NCI-H1930 (cell line): ENCODE measurements around the gene P3H2.
"Not testable (repeated sequence)": the region's sequence is repeated elsewhere in the genome, so short reads cannot be mapped to it uniquely, and the experiment has no call there.

ENCODE experiments used
- DNase-seq, 2 experiments: peaks; one replicate each; lab custom pipeline; 2025; lab: John Stamatoyannopoulos, UW

The P3H2 gene

GRCh38 chr3:189982321-189982945, 138.3 kb downstream of the P3H2 start:
- DNase-seq: no peak

DNA sequence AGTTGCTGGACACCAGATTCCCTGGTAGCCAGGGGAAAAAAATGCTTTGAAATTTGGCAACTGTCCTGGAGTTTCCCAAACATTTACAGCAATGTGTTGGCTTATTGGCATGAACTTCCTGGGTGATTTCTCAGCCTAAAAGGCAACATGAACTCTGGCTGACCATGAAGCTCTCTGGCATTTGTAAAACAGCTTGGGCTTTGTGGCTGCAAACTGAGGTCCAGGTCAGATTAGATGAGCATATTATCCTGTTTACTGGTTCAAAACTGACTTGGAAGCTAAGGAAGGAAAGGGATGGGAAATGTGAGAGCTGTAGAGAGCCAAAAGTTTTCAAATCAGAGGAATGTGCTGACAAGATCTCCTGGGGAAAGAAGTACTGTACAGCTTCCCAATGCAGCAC, 139.0 kb downstream of the P3H2 start:
- no peak for DNase-seq

GRCh38 chr3:189978753-189979152, 141.9 kb downstream of the P3H2 start:
- no peak for DNase-seq

DNA sequence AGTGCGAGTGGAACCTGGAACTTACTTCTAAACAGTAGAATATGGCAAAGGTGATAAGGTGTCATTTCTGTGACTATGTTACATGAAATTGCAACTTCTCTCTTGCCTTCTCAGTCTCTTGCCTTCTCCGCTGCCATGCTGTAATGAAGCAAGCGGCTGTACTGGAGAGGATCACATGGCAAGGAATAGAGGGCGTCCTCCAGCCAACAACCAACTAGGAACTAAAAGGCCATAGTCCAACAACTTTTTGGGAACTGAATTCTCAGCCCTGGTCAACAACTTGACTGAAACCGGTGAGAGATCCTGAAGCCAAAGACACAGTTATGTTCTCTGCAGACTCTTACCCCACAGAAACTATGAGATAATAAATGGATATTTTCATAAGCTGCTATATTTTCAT, 143.5 kb downstream of the P3H2 start:
- no peak for DNase-seq

- no peak for DNase-seq
Measured at GRCh38 chr3:189975391-189975990, 145.2 kb downstream of the P3H2 start.

DNA sequence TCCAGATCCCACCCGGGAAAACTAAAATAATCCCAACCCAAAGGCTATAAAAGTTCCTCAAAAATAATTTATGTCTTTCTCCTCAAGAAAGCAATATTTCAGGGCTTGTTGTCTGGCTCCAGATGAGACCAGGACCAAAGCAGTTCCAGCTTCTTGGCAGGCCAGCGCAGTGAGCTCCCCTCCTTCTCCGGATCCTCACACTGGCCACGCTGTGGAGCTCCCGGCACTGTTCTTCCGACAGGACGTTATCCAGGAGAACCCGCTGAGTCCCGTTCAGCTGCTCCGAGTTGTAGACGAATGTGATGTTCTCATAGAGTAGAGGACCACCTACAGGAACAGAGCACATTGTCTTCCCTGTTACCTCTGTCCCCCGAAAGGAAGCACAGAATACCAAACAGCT, 146.3 kb downstream of the P3H2 start:
- no peak for DNase-seq

DNA sequence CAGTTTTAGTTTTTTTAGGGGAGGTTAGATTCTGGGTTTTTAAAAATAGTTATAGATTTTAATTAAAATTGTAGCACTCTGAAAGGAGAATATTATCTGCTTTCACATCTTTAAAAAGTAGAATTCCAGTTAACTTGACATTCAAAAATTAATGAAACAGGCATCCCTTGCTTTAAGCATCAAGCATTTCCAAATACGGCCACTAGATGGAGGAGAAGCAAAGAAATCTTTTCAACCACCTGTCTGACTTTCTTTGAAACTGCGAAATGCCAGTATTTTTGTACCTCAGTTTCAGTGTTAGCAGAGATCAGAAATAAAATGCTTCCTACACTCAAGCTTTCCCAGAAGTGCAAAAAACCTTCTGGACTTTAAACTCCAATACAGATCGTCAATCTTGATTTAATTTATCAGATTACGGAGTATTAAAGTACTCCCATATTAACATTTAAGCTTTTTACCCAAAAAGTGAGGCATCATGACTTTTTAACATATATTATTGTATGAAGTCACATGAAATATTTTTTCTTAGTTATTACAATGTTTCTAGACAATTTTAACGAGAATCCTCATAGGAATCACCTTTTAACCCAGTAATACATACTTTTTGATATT, 153.3 kb downstream of the P3H2 start:
- DNase-seq: peak in 1 of 2 experiments; percentile 28

DNA sequence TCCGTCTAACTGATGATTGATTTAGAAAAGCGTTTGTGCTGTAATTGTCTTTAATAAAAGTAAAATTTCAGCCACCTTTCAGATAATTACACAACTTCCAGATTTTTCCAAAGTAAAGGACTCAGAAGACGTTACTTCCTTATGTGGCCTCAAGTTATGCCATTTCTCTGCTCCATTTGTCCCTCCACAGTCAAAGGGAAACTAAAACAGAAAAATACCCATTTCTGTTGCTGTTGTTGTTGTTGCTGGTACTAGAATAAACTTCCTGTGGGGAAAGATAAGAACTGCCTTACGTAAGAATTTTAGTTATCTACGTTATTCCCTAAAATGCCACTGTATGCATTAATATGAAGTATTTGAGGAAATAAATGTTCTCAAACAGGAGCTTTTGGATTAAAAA, 153.9 kb downstream of the P3H2 start:
- DNase-seq: no peak

DNA sequence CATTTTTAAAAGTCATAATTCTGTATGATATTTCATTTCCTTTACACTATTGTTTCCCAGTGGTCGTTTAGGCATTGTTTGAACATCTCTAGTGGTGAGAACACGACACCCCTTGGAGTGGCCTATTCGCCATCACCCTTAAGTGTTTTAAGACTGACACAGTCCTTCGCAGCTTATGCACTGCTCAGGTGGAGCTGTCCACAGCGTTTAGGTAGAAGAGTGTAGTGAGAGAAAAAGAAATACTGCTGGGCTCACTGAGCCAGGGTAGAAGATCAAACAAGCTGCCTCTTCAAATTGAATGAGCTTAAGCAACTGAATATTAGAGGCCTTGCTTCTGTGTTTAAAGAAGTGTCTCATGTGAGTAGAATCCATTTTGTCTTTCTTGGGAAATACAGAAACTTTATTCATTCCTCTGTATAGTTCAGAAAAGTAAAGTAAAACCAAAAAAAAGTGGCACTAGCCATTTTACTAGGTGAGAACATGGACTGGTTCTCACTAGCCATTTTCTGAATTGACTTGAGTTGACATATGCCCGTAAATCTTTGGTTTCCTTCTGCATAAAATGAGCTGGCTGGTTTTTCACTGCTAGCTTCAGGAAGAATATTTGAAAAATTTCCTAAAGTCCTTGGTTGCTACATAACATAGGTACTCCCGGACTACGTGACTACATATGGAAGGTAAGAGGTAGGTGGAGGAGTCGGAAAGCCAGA, 155.9 kb downstream of the P3H2 start:
- no peak for DNase-seq

DNA sequence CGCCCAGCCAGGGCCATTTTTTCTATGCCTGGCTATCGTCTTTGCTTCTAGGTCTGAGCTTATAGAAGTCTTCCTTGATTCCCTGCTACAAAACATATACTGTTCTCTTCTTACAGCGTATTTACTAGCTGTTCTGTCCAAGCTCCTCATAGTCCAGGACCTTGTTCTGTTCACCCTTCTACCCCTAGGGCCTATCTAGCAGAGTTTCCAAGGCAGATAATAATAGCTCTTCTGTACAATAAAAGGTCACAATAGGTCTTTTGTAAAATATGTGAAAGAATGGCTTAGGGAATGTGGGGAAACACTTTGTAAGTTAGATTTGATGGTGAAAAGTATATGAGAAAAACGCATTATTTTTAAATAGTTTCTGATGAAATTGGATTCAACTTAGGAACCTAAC, 158.2 kb downstream of the P3H2 start:
- no peak for DNase-seq

DNA sequence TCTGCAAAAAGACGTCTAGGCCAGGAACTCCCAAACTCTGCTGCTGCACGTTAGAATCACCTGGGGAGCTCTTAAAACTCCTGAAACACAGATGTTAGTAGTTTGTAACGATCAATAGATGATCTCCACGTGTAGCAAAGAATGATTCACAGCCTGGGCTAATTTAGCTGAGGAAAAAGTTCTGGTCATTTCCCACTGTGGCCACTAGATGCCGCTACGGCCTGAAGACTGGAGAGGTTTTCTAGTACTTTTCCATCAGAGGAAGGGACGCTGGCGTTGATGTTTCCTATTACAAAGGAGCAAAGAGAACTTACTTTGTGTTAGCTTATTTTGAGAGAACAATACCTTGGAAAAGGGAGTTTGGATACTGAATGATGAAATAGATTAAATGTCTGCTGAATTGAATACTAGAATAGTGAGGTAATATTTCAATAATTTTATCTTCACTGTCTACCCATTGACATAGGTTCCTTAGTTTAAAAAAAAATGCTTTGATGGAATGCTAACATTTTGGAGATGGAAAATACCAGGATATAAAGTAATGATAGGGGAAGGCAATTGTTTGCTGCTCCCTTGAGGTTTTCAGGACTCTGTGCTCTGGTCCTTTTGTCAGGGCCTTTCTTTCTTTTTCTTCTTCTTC, 159.1 kb downstream of the P3H2 start:
- peak; percentile 44 to 59 for DNase-seq

- DNase-seq: not testable (repeated sequence)
Measured at GRCh38 chr3:189961086-189961485, 159.6 kb downstream of the P3H2 start.

DNA sequence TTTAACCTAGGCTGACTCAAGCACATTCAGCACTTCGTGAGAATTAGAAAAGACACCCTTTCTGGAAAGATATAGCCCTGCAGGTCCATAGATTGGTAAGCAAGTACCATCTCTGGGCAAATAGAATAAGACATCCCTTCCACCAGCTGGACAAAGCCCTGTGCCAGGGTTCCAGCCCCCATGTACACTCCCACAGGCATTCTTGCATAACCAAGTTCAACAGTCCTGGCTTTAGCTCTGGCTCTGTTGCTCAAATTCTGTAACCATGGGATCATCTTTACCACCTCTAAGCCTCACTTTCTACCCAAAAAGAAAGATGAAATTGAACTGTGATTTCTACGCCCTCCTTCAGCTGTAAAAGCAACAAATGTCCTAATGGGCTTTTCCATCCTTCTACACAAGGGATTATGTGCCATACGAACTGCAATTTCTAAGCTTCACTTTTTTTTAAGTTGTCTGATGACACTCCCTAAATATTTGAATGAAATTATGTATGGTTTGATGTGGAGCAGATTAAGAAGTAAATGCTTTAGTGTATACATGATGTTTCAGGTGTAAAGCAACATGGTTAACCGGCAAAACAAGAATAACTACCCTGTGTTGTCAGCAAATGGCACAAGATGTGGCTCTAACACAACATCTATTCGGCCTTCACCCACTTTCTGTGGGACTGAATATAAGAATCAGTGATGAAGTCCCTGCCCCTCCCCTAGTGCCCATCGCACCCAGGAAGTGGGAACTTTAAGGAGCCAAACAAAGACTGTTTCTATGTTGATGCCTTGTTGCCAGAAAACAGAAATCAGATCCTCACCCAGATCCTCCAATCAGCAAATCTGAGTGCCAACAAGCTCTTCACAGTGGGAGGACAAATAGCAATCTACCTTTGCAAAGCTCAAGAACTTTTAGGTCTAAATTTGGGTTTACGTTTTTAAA, 165.7 kb downstream of the P3H2 start:
- DNase-seq: no peak

DNA sequence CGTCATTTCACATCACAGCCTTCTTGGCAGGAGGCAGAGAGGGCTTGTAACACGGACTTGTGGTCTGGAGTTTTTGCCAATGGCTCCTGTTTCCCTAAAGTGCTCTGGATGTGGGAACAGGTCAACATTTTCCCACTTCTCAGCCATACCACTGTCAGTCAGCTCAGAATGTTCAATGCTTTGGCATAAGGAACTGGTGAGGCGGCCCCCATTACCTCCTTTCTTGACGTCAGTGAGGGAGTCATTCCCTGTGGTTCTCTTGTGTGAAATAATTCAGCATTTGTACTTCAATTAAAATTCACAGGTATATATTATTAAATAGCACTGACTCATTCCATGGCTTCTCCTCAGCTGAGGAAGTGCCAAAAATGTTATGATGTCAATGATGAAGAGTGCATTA, 167.1 kb downstream of the P3H2 start:
- DNase-seq: no peak

GRCh38 chr3:189952272-189952671, 168.4 kb downstream of the P3H2 start:
- no peak for DNase-seq

GRCh38 chr3:189950258-189950657, 170.4 kb downstream of the P3H2 start:
- no peak for DNase-seq

DNA sequence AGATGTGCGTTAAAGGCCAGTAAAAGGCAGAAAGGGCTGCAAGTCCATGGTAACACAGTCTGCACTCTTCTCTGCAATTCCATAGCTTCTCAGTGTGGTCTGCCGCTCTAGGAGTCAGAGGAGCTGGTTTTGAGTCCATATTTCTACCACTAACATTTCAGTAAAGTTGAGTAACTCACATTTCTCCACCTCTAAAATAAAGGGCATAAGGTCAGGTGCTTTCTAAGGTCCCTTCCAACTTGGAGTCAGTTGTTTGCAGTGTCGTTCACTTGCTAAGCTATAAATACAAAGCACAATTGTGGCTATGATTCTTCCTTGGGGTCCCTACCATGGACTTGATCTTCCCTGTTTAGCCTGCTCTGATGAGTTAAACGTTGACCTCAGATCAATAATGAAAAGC, 171.1 kb downstream of the P3H2 start:
- DNase-seq: no peak

DNA sequence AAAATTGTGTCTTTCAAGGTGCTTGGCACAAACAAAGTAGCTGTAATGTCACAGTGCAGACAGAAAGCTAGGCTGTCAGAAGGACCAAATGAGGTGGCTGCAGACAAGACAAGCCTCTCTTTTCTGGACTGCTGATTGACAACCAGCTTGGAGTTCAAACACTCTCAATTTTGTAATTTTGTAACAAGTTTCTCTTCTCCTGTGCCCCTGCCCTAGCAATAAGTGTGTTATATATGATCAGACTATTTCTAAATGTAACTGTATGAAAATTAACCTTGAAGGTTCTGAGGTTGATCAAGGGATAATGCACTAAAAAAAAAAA, 172.0 kb downstream of the P3H2 start:
- DNase-seq: no peak

DNA sequence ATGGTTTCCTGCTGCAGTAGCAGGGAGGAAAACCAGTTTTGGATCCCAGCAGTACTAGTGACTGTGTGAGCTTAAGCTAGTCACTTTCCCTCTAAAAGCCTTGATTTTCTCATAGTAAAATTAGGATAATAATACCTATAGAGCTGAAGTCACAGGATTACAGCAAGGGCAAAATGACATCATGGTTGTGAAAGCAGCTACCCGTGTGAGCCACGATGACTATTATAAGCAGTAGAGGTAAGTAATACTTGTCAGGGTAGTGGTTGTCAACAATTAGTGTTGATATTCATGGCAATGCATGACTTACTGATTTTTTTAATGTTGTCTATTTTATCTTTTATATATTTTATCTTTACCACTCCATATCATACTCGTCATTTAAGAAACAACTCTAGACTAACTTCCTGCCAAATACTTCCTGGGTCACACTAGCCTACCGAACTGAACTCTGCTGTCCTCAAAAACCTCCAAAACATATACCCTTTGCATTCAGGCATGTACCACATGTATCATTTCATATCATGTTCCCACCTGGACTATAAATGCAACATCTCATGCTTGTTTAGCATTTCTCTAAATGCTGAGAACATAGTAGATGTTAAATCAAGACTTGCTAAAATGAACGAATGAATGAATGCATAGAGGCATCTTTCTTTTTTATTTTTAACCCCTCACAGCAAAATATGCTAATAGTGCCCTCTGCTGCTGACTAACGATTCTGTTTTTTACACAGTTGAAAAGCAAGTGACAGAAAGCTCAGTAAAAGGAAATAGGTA, 172.6 kb downstream of the P3H2 start:
- DNase-seq: no peak

GRCh38 chr3:189947068-189947467, 173.6 kb downstream of the P3H2 start:
- DNase-seq: no peak
